GM19043 (cell line): ENCODE data around the gene ASAH2.
"Not testable (repeated sequence)": the region's sequence is repeated elsewhere in the genome, so short reads cannot be mapped to it uniquely, and the experiment has no call there.

Source experiments
- ATAC-seq: cut with Tn5 transposase; IDR thresholded peaks from one replicate; pipeline ENCODE4 v1.9.1; 2021; ENCODE audit warnings: low read depth; ENCODE audit not compliant: unreplicated experiment

Gene ASAH2

DNA sequence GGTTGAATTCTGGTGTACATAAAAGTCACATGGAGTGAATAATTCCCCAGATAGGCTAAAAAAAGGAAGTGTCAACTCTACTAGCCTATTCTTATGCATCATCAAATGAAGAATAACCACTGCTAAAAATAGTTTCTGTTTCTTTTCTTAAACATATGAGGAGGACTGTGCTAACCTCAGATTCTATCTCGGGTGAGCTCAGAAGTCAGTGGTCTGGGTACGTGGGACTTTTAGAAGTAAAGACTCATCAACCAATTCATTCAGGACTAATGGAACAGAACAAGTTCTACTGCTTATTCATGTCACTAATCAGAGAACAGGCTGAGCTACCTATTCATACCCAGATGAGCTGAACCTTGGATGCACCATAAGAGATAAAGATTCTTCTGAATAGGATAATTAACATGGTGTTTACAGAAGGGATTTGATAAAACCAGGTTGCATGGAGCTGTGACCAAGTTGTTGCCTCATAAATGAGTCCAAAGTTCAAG, 9.5 kb upstream of the ASAH2 start:
- ATAC-seq = peak; percentile 99

DNA sequence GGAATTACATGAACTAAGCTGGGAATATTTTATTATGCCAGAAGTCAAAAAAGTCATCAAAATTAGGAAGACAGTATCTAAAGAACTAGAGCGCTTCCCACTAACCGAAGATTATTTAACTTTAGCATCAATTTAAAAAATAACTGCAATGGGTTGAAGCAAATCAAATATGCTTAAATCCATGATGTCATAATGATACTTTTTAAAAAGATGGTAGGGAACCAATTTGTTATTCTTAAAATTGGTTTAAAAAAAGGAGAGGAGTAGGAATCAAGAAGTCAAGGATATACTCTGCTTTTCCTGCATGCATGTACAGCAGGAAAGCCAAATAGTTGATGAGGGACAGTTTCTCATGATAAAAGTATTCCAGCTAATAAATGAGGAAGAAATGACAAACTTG, 3.2 kb upstream of the ASAH2 start:
- no peak for ATAC-seq

DNA sequence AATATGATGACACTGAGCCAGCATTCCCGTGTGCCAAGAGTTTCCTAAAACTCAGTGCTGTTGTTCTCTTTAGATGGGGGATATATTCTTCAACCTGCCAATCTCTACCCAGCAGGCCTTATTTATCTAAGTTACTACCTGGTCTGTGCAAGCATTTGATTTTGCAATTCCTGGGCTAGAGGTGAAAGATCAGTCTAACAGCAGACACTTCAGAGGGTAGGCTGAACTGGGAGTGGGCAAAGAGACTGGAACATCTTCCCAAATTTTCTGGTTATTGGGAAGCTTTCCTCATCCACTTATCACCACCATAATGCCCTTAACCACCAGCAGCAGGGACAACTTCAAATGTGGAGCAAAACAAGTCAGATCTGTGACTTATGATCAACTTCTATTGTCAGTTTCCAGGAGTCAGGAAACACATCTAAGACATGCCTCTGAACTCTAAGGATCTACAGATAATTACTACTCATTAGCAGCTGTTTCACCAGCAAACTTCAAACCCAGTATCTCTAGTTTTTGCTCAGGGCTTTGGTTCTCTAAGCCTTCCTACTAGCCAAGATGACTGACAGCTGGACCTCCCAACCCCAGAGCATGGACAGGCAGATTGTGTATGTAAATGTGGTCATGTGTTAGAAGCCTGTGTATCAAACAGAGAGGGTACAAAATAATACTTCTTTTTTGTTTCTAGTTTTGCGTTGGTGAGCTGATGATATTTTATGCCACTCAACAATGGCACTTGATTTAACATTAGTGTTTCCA, 1.0 kb downstream of the ASAH2 start:
- no peak for ATAC-seq

DNA sequence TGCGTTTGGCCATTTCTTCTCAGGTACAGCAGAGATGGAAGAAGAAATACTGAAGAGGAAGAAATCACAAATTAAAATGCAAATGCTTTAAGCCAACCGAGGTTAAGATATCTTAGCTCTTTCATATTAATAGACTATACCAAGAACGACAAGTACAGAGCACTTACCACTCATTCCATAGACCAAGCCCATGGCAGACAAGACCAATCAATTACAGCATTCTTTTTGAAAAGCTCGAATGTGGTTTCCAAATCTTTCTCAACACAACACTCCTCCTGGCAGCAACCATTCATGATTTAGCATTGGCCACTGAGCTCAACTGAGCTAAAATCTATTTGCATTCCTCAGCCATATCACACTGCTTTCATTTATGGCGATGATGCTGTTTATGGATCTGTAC, 2.7 kb downstream of the ASAH2 start:
- ATAC-seq = no peak

DNA sequence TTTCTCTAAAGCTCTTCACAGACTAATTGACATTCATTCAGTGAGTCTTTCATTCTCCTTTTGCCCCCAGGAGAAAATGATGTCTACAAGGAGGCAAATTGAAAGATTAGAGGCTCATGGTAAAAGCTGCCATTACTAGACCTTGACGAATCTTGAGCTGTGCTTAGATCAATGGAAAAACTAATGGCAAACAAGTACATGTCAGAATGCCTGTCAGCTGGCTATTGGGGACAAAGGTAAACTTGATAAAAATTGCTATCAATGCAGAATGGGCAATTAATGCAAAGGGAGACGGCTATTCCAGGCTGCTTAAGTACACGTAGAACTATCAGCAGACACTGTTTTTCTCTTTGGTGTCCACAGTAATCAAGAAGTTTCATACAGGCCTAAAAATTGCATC, 3.3 kb downstream of the ASAH2 start:
- no peak for ATAC-seq

DNA sequence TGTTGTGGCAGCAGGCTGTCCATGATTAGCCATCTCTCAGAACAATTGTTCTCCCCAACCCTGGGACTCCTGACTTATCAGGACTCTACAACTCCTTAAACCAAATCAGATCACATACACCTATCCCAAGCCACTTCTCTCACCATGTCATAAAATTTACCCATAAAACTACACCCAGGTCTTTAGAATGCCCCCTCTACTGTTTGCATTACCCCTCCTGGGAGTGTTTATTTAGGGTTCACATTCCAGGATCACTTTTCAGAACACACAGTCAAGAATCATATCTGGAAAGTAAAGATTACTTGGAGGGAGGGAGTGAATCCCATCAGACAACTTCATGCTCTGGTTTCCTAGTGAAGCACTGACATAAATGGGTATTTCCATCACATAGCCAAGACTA, 7.1 kb downstream of the ASAH2 start:
- no peak for ATAC-seq

DNA sequence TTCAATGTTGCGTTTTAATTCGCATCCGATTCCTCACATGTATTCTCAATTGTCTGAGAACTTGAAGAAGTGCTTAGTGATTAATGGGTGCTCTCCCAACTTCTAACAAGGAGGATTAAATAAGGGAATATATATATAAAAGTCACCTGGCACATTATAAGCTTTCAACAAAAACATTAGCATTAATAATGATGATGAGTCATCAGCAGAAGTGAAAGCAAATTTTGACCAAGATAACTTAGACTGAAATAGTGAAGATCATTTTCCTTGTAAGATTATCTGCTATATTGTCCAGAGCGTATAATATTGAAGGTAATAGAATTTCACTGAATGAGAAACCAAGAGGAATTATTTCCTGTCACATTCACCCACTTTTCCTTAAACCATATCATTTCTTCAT, 8.5 kb downstream of the ASAH2 start:
- no peak for ATAC-seq

DNA sequence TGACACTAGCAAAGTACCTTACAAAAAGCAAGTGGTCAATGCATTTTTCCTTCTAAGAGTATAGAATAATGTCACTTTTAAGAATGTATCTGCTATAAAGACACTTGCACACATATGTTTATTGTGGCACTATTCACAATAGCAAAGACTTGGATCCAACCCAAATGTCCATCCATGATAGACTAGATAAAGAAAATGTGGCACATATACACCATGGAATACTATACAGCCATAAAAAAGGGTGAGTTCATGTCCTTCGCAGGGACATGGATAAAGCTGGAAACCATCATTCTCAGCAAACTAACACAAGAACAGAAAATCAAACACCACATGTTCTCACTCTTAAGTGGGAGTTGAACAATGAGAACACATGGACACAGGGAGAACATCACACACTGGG, 9.8 kb downstream of the ASAH2 start:
- not testable (repeated sequence) for ATAC-seq

DNA sequence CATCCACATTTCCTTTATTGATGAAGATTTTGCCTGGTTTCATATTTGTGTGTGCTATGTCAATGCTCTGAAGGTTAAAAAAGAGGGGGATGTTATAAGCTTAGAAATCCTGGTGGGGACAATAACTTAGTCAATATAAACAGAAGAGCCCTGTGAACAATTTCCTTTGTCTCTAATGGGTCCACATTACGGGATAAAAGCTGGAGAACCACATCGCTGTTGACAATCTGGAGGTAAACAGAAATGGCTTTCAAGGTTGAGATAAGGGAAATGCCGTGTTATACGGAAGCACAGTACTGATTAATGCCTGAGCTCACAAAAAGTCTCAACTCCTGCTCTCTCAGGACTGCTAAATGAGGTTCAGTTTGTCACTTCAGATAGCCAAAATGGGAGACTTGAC, 16.8 kb downstream of the ASAH2 start:
- no peak for ATAC-seq

DNA sequence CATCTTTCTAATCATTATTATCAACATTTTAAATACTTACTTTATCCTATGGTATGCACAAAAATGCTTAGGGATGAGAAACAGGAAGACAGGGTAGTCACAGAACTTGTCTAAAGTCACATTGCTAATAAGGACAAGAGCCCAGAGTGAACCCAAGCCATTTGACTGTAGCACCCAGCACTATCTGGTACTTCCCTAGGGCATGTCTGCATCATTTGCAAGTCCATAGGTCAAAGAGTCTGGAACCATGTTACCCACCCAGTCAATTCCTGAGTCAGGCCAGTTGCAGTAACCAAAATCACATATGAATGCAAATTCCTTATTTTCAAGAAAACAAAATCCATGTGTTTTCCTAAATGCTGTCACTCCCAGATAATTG, 19.1 kb downstream of the ASAH2 start:
- ATAC-seq = no peak

DNA sequence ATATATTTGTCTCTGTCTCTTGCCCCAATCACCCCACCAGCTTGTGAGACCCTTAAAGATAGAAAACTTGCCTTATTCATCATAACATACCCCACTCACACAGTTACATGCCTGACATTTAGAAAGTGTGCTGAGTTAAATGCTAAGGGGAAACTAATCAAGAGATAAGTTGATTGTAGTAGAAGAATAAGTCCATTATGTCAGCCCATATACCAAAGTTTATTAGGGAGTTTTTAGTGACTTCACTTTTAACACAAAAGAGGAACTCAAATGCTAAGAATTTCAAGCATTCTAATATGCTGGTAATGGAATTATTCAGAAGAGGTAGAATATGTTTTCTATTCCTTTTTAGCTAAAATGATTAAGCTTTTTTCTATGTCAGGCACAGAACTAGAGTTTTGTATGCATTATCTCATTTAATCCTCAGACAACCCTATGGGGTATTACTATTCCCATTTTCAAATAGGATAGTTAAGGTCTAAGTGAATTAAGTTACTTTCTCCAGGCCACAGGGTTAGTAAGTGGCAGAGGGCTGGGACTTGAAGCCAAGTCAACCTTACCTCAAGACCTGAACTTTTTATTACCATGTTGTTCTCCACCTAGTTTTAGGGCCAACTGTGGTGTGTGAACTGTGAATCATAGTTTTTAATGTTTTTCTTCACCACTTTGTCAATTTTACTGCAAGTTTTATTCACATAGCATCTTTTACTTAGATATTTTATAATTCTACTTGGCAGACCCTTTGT, 19.6 kb downstream of the ASAH2 start:
- no peak for ATAC-seq

DNA sequence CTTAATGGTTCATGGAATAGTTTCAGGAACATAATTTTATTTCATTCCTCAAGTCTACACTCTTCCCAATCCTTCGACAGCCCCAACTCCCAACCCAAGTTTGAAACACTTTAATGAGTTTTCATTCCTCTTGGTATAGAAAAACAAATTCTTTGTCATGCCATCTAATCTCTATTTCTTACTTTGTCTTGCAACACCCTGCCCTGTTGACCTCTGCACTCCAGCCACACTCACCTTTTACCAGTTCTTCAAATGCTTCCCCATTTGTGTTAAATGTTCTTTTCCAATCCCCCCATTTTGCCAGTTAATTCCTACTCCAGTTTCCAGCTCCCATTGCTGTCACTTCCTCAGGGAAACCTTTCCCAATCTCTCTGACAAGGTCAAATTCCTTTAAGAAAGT, 21.9 kb downstream of the ASAH2 start:
- ATAC-seq = no peak

DNA sequence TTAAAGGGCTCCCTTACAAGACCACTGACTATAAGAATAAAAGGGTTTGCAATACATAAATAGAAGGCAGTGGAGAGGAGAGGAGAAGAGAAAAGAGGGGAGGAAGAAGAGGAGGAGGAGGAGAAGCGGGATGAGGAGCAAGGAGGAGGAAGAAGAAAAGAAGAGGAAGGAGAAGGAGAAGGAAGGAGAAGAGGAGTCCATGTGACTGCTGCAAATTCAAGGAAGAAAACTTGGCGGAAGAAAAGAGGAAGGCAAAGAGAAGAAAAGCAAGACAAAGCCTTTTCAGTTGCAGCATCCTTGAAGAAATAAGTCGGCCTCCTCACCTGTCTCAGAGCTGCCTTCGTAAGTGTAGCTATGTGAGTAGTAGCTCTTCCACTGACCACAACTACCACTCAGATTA, 22.6 kb downstream of the ASAH2 start:
- no peak for ATAC-seq

DNA sequence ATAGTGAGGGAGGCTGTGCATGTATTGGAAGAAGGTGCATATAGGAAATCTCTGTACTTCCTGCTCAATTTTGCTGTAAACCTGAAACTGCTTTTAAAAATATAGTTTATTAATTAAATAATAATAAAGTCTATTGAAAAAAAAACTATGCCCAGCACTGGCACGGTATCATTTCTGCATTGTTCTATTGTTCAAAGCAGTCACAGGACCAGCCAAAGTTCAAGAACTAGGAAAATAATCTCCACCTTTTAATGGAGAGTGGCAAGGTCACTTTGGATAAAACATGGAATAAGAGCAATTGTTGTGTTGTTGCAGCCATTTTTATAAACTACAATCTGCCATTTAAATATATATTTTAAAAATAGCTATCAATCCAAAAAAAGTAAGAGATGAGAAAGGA, 24.7 kb downstream of the ASAH2 start:
- no peak for ATAC-seq

DNA sequence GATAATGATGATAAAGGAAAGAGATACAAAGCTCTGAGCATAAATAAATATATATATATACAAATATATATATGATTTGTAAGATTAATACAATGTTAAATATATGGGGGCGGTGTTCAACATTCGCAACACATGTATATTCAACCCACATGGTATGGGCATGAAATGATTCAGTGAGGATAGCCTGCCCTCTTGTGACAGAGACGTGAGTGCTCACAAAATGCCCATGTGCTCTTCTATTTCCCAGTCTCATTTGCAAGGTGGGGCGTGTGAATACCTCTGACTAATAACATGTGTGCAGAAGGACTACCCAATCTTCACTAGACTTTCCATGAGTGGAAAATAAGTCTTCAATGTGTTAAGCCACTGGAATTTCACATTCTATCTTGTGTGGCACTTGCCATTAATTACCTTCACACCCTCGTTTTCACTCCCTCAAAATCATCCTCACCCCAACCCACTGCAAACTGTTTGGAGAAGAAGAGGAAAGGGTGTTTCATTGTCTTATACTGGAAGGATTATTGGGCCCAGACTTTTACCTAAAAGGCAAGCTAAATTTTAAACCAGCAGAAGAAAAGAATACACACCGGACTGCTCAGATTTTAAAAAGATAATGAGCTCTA, 26.9 kb downstream of the ASAH2 start:
- peak; percentile 96 for ATAC-seq

DNA sequence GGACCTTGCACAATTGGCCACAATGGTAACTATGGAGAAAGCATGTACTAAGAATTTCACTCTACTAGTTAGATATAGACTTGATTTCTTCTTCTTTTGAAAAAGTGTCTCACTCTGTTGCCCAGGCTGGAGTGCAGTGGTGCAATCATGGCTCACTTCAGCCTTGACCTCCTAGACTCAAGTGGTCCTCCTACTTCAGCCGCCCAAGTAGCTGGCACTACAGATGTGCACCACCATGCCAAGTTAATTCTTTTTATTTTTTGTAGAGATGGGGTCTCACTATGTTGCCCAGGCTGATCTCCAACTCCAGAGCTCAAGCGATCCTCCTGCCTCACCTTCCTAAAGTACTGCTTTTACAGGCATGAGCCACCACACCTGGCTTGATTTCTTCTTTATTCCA, 29.1 kb downstream of the ASAH2 start:
- ATAC-seq = no peak

DNA sequence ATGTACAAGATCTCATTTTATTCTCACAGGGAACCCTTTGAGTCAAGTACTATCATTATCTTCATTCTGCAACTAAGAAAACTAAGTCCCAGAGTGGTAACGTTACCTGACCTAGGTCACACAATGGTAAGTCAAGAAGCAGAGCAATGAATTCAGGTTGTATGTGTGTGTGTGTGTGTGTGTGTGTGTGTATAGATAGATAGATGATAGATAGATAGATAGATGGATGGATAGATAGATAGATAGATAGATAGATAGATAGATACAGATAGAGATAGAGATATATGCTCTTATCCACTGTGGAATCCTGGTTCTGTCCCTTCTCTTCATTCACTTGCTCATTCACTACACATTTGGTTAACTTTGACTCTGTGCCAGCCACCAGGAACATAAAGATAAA, 29.8 kb downstream of the ASAH2 start:
- no peak for ATAC-seq

DNA sequence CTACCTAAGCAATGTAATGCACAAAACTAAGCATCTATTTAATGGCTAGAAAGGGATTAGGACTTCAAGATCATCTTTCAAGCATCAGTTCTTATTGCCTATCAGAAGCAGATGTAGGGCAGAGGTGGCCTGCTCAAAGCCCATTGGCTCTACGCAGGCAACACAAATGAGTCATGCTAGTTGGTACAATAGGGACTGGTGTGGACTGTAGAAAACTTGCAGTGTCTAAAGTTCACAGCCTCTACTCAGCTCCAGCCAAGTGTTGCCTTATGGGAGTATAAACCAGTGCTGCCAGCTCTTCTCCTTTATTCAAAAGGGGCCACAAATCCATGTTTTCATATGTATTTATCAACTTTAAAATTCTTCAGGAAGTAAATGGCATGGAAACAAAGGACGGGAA, 31.7 kb downstream of the ASAH2 start:
- no peak for ATAC-seq

DNA sequence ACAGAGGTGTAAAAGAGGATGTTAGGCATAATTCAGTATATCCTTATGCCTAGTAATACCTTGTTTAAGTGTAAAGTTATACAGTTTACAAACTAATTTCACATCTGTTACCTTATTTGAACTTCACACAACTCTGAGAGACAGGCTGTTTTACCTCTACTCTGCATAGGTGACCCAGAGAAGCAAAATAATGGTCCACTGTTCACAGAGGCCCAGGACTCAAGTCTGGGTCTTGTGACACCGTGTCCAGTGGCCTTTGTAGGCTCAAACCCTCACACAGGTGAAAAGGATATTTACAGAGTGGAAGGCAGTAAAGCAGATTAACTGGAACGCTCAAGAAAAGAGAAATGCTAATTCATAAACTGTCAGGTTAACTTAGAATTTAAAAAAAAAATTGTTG, 32.1 kb downstream of the ASAH2 start:
- no peak for ATAC-seq

DNA sequence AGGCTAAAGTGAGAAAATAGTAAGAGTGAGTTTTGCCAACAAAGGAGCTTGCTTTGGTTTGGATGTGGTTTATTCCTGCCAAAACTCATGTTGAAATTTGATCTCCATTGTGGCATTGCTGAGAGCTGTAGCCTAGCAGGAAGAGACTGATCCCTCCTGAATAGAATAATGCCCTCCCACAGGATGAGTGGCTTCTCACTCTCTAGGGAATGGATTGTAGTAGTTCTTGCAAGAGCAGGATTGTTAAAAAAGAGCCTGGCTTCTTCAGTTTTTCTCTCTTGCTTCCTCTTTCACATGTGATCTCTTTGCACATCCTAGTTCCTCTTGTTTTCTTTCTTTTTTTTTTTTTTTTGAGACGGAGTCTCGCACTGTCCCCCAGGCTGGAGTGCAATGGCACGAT, 34.4 kb downstream of the ASAH2 start:
- no peak for ATAC-seq

DNA sequence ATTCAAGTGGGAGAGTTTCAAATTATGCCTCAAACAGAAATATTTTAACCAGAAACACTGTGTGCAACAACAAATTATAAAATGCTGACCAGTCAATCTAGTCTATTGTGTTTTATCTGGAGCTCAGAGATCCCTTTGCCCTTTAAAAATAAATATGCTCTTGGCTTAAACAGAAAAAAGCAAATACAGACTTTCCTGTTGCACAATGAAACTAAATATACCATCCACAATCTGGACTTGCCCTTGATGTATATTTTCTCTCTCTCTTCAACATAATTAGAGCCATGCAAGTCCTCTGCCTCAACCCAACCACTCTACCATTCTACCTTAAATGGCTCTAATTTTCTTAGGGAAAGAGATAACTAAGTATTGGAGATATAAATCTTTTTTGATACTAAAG, 34.9 kb downstream of the ASAH2 start:
- no peak for ATAC-seq

DNA sequence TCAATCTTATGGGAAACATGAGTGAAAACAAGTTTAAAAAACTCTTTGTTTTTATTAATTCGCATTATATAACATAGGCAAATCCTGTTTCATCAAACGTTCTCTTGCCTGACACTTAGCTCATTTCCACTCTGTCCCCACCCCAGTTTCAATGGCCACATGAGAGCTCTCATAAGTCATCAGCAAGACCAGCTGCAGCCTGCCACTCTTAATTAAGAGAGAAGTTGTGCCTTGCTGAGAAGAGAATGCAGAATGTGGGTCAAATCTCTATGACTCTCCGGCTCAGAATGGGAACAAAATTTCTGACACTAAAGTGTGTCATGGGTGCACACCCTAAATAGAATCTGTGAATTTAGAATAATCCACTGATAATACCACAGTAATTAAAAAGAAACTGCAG, 39.6 kb downstream of the ASAH2 start:
- ATAC-seq = no peak
